ENCODE results near the gene SLC9A9. TPM values are rescaled to one million over a fixed set of nuclear protein-coding genes. Genes with fewer than 3 reads are reported as not detected.

The SLC9A9 gene
- polyA plus RNA-seq, 1 experiment = 2.4 TPM

DNA sequence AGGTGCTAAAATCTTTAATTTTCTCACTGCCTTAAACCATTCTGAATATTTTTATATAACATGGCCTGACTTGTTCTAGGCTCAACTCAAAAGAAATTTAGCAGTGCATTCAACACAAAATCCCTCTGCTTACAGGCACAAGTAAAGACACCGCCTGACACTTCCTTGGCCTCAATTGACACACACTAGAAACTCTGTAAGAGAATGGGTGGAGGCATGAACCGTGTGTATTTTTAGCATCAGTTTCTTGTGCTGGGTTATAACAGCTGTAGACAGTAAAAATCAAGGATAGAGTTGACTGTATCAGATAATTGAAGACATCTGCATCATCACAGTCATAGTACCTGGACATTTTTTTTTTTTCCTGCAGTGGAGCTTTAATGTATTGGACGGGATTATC is 54.3 kb downstream of the SLC9A9 start:
- H3K36me3 ChIP-seq (ENCODE audit: control insufficient read depth, insufficient read depth, low read length) = no peaks in the 10 kb centered on the region
- TF ChIP-seq, protein P1, sequence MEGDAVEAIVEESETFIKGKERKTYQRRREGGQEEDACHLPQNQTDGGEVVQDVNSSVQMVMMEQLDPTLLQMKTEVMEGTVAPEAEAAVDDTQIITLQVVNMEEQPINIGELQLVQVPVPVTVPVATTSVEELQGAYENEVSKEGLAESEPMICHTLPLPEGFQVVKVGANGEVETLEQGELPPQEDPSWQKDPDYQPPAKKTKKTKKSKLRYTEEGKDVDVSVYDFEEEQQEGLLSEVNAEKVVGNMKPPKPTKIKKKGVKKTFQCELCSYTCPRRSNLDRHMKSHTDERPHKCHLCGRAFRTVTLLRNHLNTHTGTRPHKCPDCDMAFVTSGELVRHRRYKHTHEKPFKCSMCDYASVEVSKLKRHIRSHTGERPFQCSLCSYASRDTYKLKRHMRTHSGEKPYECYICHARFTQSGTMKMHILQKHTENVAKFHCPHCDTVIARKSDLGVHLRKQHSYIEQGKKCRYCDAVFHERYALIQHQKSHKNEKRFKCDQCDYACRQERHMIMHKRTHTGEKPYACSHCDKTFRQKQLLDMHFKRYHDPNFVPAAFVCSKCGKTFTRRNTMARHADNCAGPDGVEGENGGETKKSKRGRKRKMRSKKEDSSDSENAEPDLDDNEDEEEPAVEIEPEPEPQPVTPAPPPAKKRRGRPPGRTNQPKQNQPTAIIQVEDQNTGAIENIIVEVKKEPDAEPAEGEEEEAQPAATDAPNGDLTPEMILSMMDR (IDR thresholded peaks at IDR 0.05; ENCODE audit: insufficient read depth, low read depth, low read length) = no peak
- H3K4me3 ChIP-seq (ENCODE audit: low read depth, low read length) = no peak overlapping the region
- CTCF ChIA-PET = no interaction called here
- no peaks in the 10 kb centered on the region for H3K27me3 ChIP-seq (ENCODE audit: control insufficient read depth, insufficient read depth, low read length)
- no peak for DNase-seq (ENCODE audit: low read depth)
- POLR2A ChIA-PET = no interaction called here

- TF ChIP-seq, protein P1 (IDR thresholded peaks at IDR 0.05; ENCODE audit: insufficient read depth, low read depth, low read length) = no peak
- no peak for DNase-seq (ENCODE audit: low read depth)
- CTCF ChIA-PET = no interaction called here
- Histone ChIP-seq H3K4me3 (ENCODE audit: low read depth, low read length) (no peak overlapping the region), H3K36me3 (ENCODE audit: control insufficient read depth, insufficient read depth, low read length) (no peaks in the 10 kb centered on the region), H3K27me3 (ENCODE audit: control insufficient read depth, insufficient read depth, low read length) (no peaks in the 10 kb centered on the region)
- POLR2A ChIA-PET = no interaction called here
Measured at GRCh38 chr3:143791386-143791785, 56.9 kb downstream of the SLC9A9 start.

GRCh38 chr3:143786219-143787191 is 61.8 kb downstream of the SLC9A9 start:
- ChIA-PET POLR2A (no interaction called here), CTCF (interaction anchor here (0.6 kb wide), 2 partner anchors 9 to 603 kb away, joined by 3 to 4 read pairs; no protein-coding TSS in a partner anchor)
- TF ChIP-seq, protein P1 (IDR thresholded peaks at IDR 0.05; ENCODE audit: insufficient read depth, low read depth, low read length) = no peak

DNA sequence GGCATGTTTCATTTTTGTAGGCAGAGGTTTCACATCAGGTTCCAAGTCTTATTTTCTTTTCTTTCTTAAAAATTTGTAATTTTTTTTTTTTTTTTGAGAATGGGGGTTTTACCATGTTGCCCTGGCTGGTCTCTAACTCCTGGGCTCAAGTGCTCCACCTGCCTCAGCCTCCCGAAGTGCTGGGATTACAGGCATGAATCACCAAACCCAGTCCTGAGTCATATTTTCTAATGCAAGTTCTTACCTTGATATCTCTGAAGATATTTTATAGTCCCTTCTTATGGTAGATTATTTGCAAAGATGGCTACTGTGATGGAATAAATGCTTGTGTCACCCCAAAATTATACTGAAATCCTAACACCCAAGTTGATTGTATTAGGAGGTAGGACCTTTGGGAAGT is 63.8 kb downstream of the SLC9A9 start:
- Histone ChIP-seq H3K27me3 (ENCODE audit: control insufficient read depth, insufficient read depth, low read length) (no peaks in the 10 kb centered on the region), H3K36me3 (ENCODE audit: control insufficient read depth, insufficient read depth, low read length) (no peaks in the 10 kb centered on the region), H3K4me3 (ENCODE audit: low read depth, low read length) (no peak overlapping the region)
- no peak for DNase-seq (ENCODE audit: low read depth)
- CTCF ChIA-PET = no interaction called here
- TF ChIP-seq, protein P1 (IDR thresholded peaks at IDR 0.05; ENCODE audit: insufficient read depth, low read depth, low read length) = no peak
- POLR2A ChIA-PET = no interaction called here

More at GRCh38 chr3:143786219-143787191, 61.8 kb downstream of the SLC9A9 start:
- no peaks in the 10 kb centered on the region for H3K36me3 ChIP-seq (ENCODE audit: control insufficient read depth, insufficient read depth, low read length)
- DNase-seq (ENCODE audit: low read depth) = no peak
- no peaks in the 10 kb centered on the region for H3K27me3 ChIP-seq (ENCODE audit: control insufficient read depth, insufficient read depth, low read length)
- H3K4me3 ChIP-seq (ENCODE audit: low read depth, low read length) = no peak overlapping the region

DNA sequence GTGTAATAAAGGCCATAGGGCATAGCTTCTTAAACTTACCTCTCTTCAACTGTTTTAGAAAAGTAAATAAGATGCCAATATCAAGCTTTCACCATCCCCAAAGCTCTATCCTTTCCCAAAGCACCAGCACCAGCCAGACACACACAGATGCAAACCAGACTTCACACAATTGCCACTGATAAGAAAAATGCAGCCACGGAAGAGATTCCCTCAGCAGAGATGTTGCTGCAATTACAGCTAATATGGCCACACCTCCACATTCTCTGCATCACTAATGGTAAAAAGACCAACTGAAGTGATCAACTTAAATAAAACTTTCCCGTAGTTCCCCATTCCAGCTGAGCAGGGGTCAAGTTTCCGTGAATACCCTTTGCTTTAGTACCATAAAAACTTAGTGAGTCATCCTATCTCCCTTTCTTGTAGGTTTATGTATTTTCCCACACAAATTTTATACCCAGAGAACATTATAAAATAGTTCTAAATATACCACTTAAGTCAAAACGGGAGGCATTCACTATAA is 64.4 kb downstream of the SLC9A9 start:
- ChIA-PET CTCF (no interaction called here), POLR2A (no interaction called here)
- DNase-seq (ENCODE audit: low read depth) = no peak
- no peaks in the 10 kb centered on the region for H3K27me3 ChIP-seq (ENCODE audit: control insufficient read depth, insufficient read depth, low read length)
- TF ChIP-seq, protein P1 (IDR thresholded peaks at IDR 0.05; ENCODE audit: insufficient read depth, low read depth, low read length) = no peak
- no peak overlapping the region for H3K4me3 ChIP-seq (ENCODE audit: low read depth, low read length)
- H3K36me3 ChIP-seq (ENCODE audit: control insufficient read depth, insufficient read depth, low read length) = no peaks in the 10 kb centered on the region
